ENCODE measurements around the gene DCAF11. TPM values are rescaled to one million over a fixed set of nuclear protein-coding genes. Genes with fewer than 3 reads are reported as not detected.

The DCAF11 gene
- polyA plus RNA-seq, 5 donors = 59.5 to 74.4 (median 65.9) TPM

- DNase-seq = no peak
Observed at GRCh38 chr14:24156840-24157239, 42.3 kb downstream of the DCAF11 start.

GRCh38 chr14:24157331-24157730 is 42.8 kb downstream of the DCAF11 start:
- no peak for DNase-seq

DNA sequence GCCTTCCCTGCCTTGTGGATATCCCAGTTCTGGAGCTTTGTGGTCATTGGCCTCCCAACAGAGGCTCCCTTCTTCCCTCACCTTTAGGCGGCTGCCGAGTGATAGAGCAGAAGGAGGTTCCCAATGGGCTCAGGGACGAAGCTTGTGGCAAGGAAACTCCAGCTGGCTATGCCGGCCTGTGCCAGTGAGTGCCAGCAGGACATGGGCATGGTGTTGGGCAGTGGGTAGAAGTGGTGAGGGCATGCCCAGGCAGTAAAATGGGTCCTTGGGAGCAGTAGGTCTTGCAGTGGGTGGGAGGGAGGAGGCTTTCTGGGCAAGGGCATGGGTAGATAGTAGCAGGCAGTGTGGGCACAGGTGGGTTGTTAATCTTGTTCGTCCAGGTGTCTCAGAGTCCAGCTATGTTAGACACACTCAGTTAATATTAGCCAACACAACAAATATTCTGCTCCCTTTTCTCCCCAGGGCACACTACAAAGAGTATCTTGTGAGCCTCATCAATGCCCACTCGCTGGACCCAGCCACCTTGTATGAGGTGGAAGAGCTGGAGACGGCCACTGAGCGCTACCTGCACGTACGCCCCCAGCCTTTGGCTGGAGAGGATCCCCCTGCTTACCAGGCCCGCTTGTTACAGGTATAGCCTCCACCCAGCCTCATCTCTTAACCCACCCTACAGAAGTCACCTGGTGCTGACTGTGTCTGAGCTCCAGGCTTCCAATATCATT is 45.4 kb downstream of the DCAF11 start:
- DNase-seq = no peak

DNA sequence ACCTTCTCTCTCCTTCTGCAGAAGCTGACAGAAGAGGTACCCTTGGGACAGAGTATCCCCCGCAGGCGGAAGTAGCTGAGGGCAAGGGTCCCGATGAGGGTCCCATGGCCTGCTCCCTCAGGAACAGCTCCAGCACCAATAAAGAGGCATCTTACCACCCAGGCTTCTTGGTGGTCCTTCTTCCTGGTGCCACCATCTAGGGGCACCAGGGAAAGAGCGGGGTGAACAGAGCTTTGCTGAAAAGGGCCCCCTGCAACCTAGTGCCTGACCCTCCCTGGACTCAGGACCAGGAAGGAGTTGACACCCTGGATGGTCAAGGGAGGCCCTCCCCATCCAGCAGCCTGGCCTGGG is 45.9 kb downstream of the DCAF11 start:
- no peak for DNase-seq

DNA sequence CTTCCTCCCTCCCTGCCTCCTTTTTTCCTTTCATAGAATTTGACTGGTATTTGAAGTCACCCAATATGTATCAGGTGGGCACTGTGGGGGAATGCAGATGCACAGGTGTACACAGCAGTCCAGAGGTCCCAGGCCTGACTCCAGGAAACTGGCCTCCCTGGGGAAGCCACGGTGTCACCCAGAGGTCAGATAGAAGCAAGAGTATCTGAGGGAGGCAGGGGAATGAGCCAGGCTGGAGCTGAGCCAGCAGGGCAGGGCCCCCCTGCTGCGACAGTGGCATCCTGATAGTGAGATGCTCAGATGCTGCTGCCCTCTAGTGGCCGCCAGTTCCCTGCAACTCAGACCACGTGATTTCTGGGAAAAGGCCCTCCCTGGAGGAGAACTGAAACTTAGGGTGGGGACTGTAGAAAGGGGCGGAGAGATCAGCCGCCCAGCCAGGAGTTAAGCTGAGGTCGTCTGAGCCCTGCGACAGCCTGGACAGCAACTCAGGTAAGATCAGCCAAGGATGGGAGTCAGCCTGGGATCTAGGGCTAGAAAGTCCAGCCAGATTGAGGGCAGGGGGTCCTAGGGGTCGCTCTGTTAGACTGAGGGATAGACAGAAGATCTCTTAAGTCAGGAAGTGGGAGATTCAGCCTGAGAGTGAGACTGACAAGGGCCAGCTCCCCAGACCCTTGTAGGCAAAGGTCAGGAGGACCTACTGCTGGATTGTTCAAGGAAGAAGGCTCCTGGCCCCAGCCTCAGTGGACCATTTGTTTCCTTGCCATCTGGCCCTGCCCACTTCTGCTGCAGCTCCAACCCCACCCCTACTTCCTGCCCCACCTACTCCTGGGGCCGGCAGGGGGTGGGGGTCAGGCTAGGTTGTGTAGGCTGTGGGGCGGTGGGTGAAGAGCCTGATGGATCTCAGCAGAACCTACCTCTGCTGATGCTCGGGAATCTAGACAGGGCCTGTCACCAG is 46.5 kb downstream of the DCAF11 start, which contains the start of gene IRF9:
IRF9 (plus strand) TSS at position 416 of the 955 bp plus-strand sequence. CDS start 880 bp downstream, outside the sequence.
- DNase-seq = peak; percentile 90 to 94

- no peak for DNase-seq
Observed at GRCh38 chr14:24162093-24162492, 47.5 kb downstream of the DCAF11 start.

DNA sequence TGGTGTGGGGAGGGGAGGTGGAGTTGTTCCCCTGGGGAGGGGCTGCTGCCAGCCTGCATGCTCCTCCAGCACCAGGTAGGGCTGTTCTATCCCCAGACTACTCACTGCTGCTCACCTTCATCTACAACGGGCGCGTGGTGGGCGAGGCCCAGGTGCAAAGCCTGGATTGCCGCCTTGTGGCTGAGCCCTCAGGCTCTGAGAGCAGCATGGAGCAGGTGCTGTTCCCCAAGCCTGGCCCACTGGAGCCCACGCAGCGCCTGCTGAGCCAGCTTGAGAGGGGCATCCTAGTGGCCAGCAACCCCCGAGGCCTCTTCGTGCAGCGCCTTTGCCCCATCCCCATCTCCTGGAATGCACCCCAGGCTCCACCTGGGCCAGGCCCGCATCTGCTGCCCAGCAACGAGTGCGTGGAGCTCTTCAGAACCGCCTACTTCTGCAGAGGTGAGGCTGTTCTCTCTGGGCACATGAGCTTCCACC is 50.0 kb downstream of the DCAF11 start:
- DNase-seq = no peak

DNA sequence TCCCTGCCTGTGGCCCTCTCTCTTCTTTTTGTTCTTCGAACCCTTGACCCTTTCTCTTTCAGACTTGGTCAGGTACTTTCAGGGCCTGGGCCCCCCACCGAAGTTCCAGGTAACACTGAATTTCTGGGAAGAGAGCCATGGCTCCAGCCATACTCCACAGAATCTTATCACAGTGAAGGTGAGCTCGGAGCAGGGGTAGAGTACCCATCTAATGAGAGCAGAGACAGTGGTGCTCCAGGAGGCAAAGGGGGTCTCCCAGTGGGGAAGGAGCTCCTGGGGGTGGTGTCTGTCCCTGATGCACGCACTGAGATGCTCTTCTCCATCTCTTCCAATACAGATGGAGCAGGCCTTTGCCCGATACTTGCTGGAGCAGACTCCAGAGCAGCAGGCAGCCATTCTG is 51.2 kb downstream of the DCAF11 start:
- no peak for DNase-seq

DNA sequence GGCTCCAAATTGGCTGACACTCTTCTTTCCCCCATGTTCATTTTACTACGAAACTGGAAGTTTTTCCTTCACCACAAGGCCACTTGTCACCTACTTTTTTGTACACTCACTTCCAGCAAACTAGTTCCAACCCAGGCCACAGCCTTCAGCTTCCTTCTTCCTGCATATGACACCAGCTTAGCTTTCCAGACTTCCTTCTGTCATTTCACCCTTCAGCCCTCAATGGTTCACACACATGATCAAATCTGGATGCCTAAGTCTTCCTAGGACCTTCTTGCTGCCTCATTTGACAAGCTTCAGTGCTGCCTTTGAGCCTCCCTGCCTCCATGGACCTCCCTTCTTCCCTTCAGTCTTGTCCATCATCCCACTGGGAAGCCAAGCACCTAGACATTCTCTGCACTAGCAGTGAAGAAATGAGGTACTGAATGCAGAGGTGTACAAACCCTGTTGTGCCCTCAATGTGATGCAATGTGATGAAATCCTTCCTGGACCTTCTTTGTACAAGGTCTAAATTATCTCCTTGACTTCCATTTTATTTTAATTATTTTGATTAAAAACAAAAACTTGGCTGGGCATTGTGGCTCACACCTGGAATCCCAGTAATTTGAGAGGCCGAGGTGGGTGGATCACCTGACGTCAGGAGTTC is 53.0 kb downstream of the DCAF11 start:
- DNase-seq = no peak

DNA sequence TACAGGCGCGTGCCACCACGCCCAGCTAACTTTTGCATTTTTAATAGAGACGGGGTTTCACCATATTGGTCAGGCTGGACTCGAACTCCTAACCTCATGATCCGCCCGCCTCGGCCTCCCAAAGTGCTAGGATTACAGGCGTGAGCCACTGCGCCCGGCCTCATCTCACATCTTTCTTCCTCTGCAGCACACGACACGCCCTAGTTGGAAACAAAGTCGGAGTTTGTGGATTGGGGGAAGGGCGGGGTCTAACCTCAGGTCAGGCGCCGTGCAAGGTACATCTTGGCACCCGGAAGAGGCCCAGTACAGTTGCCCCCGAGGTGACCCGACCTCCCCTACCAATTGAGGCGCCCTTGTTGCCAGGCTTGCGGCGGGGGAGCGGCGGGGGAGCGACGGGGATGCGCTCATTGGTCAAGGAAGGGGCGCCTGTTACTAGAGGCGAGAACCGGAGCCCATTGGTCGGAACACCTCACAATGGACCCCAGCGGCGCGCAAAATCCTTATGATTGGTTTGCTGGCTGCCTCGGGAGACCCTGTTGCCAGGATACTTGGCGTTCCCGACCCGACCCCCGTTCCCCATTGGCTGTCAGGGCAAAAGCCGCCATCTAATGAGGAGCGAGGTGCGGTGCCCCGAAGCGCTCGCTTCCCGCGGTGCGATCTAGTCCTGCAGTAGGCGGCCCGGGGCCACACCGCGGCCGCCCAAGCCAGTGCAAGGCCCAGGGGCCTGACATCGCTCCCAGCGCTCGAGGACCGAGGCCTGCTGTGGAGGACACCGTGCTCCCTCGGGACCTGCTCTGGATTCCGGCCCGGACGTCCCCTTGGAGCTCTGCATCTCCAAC is 57.1 kb downstream of the DCAF11 start, which contains the start of gene REC8:
REC8 (plus strand) TSS at position 659 of the 839 bp plus-strand sequence. CDS start 473 bp downstream, outside the sequence.
- peak; percentile 85 for DNase-seq

- no peak for DNase-seq
Observed at GRCh38 chr14:24172261-24172860, 57.8 kb downstream of the DCAF11 start.

DNA sequence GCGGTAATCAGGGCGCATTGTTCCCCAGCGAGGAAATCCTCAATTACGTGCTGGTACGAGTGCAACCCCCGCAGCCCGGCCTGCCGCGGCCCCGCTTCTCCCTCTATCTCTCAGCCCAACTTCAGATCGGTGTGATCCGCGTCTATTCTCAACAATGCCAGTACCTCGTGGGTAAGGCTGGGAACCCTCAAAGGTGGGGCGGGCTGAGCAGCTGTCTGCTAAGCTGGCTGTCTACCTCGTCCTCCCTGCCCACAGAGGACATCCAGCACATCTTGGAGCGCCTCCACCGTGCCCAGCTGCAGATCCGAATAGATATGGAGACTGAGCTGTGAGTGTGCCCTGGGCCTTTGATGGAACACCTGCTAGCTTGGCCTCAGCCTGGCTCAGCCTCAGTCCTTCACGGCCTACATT is 58.3 kb downstream of the DCAF11 start:
- DNase-seq = no peak

Other genes starting within 250 kb of the DCAF11 start
- 10 to 100 TPM; 34.0 to 45.4 (median 35.5) TPM for gene DHRS4, start 161.0 kb upstream of the DCAF11 start, polyA plus RNA-seq (ENCODE audit: insufficient read depth in 1 of 5, insufficient read length in 5 of 5, low replicate concordance in 1 of 5)
- 10 to 100 TPM; 27.3 to 32.3 (median 29.4) TPM for gene DHRS4L2, start 125.8 kb upstream of the DCAF11 start, polyA plus RNA-seq (ENCODE audit: insufficient read depth in 1 of 5, insufficient read length in 5 of 5, low replicate concordance in 1 of 5)
- 1 to 10 TPM in 3 of 5 donors, under 1 TPM in 2; 0.72 to 1.7 (median 1.1) TPM for gene CARMIL3, start 62.8 kb upstream of the DCAF11 start, polyA plus RNA-seq (ENCODE audit: insufficient read depth in 1 of 5, insufficient read length in 5 of 5, low replicate concordance in 1 of 5)
- gene CPNE6, start 43.2 kb upstream of the DCAF11 start, polyA plus RNA-seq (ENCODE audit: insufficient read depth in 1 of 5, insufficient read length in 5 of 5, low replicate concordance in 1 of 5) = not detected
- gene PCK2, start 20.5 kb upstream of the DCAF11 start, polyA plus RNA-seq (ENCODE audit: insufficient read depth in 1 of 5, insufficient read length in 5 of 5, low replicate concordance in 1 of 5) = 10 to 100 TPM; 13.3 to 17.8 (median 14.7) TPM
- 1 to 10 TPM; 1.0 to 2.3 (median 1.2) TPM for gene NRL, start 172 bp downstream of the DCAF11 start, polyA plus RNA-seq (ENCODE audit: insufficient read depth in 1 of 5, insufficient read length in 5 of 5, low replicate concordance in 1 of 5)
- gene FITM1, start 15.9 kb downstream of the DCAF11 start, polyA plus RNA-seq (ENCODE audit: insufficient read depth in 1 of 5, insufficient read length in 5 of 5, low replicate concordance in 1 of 5) = 1 to 10 TPM in 3 of 5 donors, under 1 TPM in 2; 0.60 to 9.4 (median 1.1) TPM
- 100 to 1,000 TPM; 190 to 234 (median 222) TPM for gene PSME1, start 21.4 kb downstream of the DCAF11 start, polyA plus RNA-seq (ENCODE audit: insufficient read depth in 1 of 5, insufficient read length in 5 of 5, low replicate concordance in 1 of 5)
- gene EMC9, start 26.8 kb downstream of the DCAF11 start, polyA plus RNA-seq (ENCODE audit: insufficient read depth in 1 of 5, insufficient read length in 5 of 5, low replicate concordance in 1 of 5) = 10 to 100 TPM; 12.6 to 25.8 (median 24.3) TPM
- gene PSME2, start 31.8 kb downstream of the DCAF11 start, polyA plus RNA-seq (ENCODE audit: insufficient read depth in 1 of 5, insufficient read length in 5 of 5, low replicate concordance in 1 of 5) = 100 to 1,000 TPM; 159 to 175 (median 166) TPM
- 10 to 100 TPM; 42.8 to 60.2 (median 55.7) TPM for gene RNF31, start 32.7 kb downstream of the DCAF11 start, polyA plus RNA-seq (ENCODE audit: insufficient read depth in 1 of 5, insufficient read length in 5 of 5, low replicate concordance in 1 of 5)
- 10 to 100 TPM; 49.8 to 68.6 (median 57.2) TPM for gene IRF9, start 46.5 kb downstream of the DCAF11 start, polyA plus RNA-seq (ENCODE audit: insufficient read depth in 1 of 5, insufficient read length in 5 of 5, low replicate concordance in 1 of 5)
- gene REC8, start 57.3 kb downstream of the DCAF11 start, polyA plus RNA-seq (ENCODE audit: insufficient read depth in 1 of 5, insufficient read length in 5 of 5, low replicate concordance in 1 of 5) = 10 to 100 TPM; 36.6 to 67.1 (median 48.2) TPM
- 10 to 100 TPM; 20.2 to 37.0 (median 24.5) TPM for gene IPO4, start 74.0 kb downstream of the DCAF11 start, polyA plus RNA-seq (ENCODE audit: insufficient read depth in 1 of 5, insufficient read length in 5 of 5, low replicate concordance in 1 of 5)
- 10 to 100 TPM; 24.6 to 44.1 (median 33.8) TPM for gene TM9SF1, start 80.7 kb downstream of the DCAF11 start, polyA plus RNA-seq (ENCODE audit: insufficient read depth in 1 of 5, insufficient read length in 5 of 5, low replicate concordance in 1 of 5)
- 10 to 100 TPM in 3 of 5 donors, 1 to 10 TPM in 2; 9.5 to 12.2 (median 11.9) TPM for gene TSSK4, start 90.9 kb downstream of the DCAF11 start, polyA plus RNA-seq (ENCODE audit: insufficient read depth in 1 of 5, insufficient read length in 5 of 5, low replicate concordance in 1 of 5)
- gene CHMP4A, start 98.7 kb downstream of the DCAF11 start, polyA plus RNA-seq (ENCODE audit: insufficient read depth in 1 of 5, insufficient read length in 5 of 5, low replicate concordance in 1 of 5) = 10 to 100 TPM; 53.9 to 67.6 (median 62.3) TPM
- 10 to 100 TPM; 11.8 to 17.2 (median 13.5) TPM for gene MDP1, start 101.3 kb downstream of the DCAF11 start, polyA plus RNA-seq (ENCODE audit: insufficient read depth in 1 of 5, insufficient read length in 5 of 5, low replicate concordance in 1 of 5)
- gene NEDD8, start 117.6 kb downstream of the DCAF11 start, polyA plus RNA-seq (ENCODE audit: insufficient read depth in 1 of 5, insufficient read length in 5 of 5, low replicate concordance in 1 of 5) = 100 to 1,000 TPM; 209 to 239 (median 224) TPM
- gene GMPR2, start 118.2 kb downstream of the DCAF11 start, polyA plus RNA-seq (ENCODE audit: insufficient read depth in 1 of 5, insufficient read length in 5 of 5, low replicate concordance in 1 of 5) = 100 to 1,000 TPM in 4 of 5 donors, 10 to 100 TPM in 1; 92.7 to 120 (median 114) TPM
- 10 to 100 TPM; 53.7 to 62.0 (median 60.9) TPM for gene TINF2, start 127.8 kb downstream of the DCAF11 start, polyA plus RNA-seq (ENCODE audit: insufficient read depth in 1 of 5, insufficient read length in 5 of 5, low replicate concordance in 1 of 5)
- 1 to 10 TPM; 2.0 to 4.7 (median 3.5) TPM for gene TGM1, start 148.4 kb downstream of the DCAF11 start, polyA plus RNA-seq (ENCODE audit: insufficient read depth in 1 of 5, insufficient read length in 5 of 5, low replicate concordance in 1 of 5)
- 10 to 100 TPM; 19.6 to 28.6 (median 24.9) TPM for gene RABGGTA, start 156.8 kb downstream of the DCAF11 start, polyA plus RNA-seq (ENCODE audit: insufficient read depth in 1 of 5, insufficient read length in 5 of 5, low replicate concordance in 1 of 5)
- gene DHRS1, start 185.0 kb downstream of the DCAF11 start, polyA plus RNA-seq (ENCODE audit: insufficient read depth in 1 of 5, insufficient read length in 5 of 5, low replicate concordance in 1 of 5) = 10 to 100 TPM; 38.8 to 54.7 (median 43.2) TPM
- gene NOP9, start 185.1 kb downstream of the DCAF11 start, polyA plus RNA-seq (ENCODE audit: insufficient read depth in 1 of 5, insufficient read length in 5 of 5, low replicate concordance in 1 of 5) = 10 to 100 TPM; 21.3 to 26.7 (median 24.3) TPM
- gene CIDEB, start 193.2 kb downstream of the DCAF11 start, polyA plus RNA-seq (ENCODE audit: insufficient read depth in 1 of 5, insufficient read length in 5 of 5, low replicate concordance in 1 of 5) = 10 to 100 TPM in 4 of 5 donors, 1 to 10 TPM in 1; 9.6 to 16.6 (median 14.1) TPM
- gene LTB4R2, start 195.4 kb downstream of the DCAF11 start, polyA plus RNA-seq (ENCODE audit: insufficient read depth in 1 of 5, insufficient read length in 5 of 5, low replicate concordance in 1 of 5) = 1 to 10 TPM; 3.4 to 5.2 (median 4.7) TPM
- 1 to 10 TPM; 5.2 to 6.9 (median 6.2) TPM for gene LTB4R, start 196.7 kb downstream of the DCAF11 start, polyA plus RNA-seq (ENCODE audit: insufficient read depth in 1 of 5, insufficient read length in 5 of 5, low replicate concordance in 1 of 5)
- 10 to 100 TPM; 26.9 to 37.3 (median 33.8) TPM for gene ADCY4, start 220.3 kb downstream of the DCAF11 start, polyA plus RNA-seq (ENCODE audit: insufficient read depth in 1 of 5, insufficient read length in 5 of 5, low replicate concordance in 1 of 5)
- 1 to 10 TPM; 2.1 to 3.6 (median 2.8) TPM for gene RIPK3, start 225.2 kb downstream of the DCAF11 start, polyA plus RNA-seq (ENCODE audit: insufficient read depth in 1 of 5, insufficient read length in 5 of 5, low replicate concordance in 1 of 5)

Measured in right lung (tissue), 5 donors.